HG03565 (cell line): Measurements from ENCODE around the gene IFT43.

Source experiments
- ATAC-seq: cut with Tn5 transposase; IDR thresholded peaks from one replicate; pipeline ENCODE4 v1.9.1; 2021; ENCODE audit warnings: mild to moderate bottlenecking, moderate library complexity; ENCODE audit not compliant: unreplicated experiment

IFT43 gene

DNA sequence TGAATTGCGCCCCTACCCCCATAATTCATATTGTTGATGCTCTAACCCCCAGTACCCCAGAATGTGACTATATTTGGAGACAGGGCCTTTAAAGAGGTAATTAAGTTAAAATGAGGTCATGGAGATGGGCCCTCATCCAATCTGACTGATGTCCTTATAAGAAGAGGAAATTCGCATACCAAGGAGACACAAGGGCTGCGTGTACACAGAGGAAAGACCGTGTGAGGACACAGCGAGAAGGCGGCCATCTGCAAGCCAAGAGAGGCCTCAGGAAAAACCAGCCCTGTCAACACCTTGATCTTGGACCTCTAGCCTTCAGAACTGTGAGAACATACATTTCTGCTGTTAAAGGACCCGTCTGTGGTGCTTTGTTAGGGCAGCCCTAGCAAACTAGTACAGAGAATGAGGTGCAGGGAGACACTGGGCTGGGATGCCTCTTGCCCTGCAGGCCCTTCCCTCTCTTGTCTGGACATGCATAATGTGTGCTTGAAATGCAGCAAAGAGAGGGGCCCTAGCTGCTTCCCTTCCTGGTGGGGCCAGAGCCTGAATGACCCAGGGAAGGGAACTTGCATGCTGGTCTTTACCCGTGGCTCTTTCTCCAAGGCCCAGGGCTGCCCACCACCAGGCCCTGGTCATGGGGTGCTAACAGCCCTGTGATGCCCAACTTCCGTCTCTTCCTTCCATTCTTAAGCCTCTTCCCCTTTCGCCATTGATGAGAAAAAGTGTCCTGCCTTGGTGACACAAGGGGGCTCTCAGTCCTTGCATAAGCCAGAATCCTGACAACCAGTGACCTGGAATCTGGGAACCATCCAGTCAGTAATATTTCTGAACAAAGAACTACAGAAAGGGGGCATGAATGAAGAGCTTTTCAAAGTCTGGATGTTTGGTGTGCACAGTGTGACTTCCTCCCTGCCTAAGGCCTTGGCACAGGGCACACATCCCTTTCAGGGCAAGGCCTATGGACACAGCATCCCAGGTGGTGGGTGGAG is 116.1 kb downstream of the IFT43 start:
- no peak for ATAC-seq

DNA sequence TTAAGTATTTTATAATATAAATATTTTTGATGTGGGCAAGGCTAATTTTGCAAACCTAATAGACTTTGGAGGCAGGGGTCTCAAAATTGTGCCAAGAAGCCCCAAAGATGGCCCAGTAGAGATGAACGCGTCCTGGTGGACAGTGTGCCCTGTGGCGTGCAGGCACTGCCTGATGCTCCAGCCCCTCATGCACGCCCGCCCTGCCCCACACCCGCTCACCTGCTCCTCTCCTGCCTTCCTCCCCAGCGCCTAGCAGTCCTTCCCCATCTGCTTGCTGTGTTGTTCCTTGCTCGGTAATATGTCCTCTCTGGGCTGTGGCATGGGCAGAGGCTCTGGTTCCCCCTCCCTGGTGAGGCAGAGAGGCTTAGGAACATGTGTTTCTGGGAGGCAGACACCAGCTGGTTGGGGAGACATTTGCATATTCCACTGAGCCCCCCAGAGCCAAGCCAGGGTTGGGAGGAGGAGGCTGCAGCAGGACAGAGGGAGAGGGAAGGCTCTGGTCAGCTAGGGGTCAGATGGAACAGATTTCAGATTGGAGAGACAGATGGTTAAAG is 119.3 kb downstream of the IFT43 start:
- no peak for ATAC-seq

- no peak for ATAC-seq
These were observed 120.6 kb downstream of the IFT43 start for GRCh38 chr14:76106188-76106587.

DNA sequence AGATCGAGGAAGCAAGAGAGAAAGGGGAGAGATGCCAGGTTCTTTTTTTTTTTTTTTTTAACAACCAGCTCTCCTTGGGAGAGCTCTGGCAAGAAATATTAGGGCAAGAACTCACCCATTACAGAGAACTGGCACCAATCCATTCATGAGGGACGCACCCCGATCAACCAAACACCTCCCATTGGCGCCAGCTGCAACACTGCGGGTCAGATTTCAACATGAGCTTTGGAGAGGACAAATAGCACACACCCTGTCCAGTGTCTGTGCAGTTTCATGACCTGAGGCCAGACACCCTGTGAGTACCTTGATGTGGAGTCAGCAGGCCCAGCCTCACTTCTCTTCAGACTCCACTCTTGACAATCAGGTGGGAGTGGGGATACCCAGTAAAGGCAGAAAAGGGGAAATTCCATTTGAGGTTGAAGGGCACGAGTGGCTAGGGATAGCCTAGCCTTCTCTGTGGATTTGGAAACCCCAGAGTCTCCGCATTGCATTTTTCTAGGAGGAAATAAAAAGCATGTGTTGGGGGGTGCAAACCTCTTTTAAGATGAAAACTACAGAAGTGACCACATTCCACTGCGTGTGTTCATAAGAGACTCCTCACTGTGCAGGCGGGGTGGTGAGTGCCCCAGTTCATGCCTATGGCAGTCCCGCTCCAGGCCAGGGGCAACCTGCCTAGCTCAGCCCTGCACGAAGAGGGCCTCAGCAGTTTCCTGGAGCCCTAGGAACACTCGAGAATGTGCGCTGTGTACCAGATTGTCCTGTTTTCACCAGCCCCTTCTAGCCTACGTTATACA is 123.7 kb downstream of the IFT43 start:
- ATAC-seq = no peak

- ATAC-seq = no peak
These were observed 127.5 kb downstream of the IFT43 start for GRCh38 chr14:76112889-76113624.

DNA sequence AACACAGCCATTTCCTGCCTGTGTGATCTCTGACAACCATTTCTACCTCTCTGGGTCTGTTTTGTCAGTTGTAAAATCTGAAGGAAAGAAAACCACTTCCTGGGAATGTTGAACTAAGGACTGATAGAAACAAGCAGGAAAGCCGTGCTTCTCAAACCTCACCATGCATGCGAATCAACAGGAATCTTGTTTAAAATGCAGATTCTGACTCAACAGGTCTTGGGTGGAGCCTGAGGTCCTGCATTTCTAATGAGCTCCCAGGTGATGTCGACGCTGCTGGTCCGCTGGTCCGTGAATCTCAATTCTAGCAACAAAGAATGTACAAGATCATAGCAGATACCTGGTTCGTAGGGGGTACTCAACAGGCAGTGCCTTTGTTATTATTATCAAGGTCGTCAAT is 128.1 kb downstream of the IFT43 start:
- no peak for ATAC-seq

DNA sequence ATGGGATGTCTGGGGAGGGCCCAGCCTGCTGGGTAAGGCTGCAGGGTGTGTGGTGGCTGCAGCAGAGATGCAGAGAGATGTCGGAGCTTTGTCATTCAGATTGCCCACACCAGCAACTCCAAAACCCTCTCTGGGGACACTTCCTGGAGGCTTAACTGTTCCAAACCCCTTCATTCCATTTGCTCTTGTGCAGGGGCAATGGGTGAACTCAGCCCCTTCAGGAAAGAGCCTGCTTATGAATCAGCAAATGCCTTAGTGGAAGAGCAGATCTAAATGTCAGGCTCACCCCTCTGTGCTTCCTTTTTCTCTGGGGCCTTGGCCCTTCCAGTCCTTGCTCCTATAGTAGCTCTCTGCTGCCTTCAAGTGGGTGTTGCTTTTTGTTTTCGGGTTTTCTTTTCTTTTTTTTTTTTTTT is 129.5 kb downstream of the IFT43 start:
- ATAC-seq = no peak

GRCh38 chr14:76117789-76118484 is 132.4 kb downstream of the IFT43 start:
- ATAC-seq = no peak

DNA sequence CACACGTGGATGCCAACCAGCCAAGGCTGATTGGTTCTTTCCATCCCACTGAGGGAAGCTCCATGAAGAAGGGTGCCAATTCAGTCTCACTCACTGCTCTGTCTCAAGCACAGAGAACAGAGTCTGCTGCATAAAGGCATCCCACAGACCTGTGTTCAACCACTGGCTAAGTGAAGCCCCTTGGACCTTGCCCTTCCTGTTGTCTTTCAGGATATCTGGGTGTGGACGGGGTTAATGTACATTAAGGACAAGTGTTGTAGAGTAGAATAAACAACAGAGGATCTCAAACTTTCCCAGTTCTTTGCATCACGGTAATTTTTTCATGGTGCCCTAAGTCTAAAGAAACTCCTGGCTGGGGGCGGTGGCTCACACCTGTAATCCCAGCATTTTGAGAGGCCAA is 133.0 kb downstream of the IFT43 start:
- ATAC-seq = no peak

DNA sequence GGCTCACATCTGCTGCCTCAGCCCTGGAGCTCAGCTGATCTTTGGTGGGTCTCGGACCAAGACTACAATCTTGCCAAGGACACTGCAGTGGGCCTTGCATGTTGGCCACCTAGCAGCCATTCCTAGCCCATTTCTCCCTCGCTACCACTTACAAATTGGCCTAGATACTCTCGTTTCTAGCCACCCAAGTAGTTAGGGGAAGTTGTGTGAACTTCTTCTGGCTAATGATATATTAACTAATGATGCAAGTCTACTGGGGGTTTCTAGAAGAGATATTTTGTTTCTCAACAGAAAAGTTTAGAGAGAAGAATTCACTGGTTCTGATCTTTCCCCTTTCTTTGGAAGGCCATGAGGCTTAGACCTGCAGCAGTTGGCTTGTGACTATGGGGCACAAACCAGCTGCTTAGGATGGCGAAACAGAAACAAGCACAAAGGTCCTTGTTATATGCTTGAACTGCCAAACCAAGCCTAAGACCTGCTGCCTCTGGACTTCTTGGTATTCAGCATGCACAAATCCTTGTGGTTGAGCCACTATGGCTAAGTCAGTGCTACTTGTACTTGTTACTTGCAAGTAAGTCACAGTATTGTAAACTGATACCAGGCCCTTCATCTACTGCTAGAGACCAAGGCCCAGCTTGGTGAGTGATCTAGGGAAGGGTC is 135.7 kb downstream of the IFT43 start:
- no peak for ATAC-seq

GRCh38 chr14:76123426-76124225 is 138.1 kb downstream of the IFT43 start:
- no peak for ATAC-seq

DNA sequence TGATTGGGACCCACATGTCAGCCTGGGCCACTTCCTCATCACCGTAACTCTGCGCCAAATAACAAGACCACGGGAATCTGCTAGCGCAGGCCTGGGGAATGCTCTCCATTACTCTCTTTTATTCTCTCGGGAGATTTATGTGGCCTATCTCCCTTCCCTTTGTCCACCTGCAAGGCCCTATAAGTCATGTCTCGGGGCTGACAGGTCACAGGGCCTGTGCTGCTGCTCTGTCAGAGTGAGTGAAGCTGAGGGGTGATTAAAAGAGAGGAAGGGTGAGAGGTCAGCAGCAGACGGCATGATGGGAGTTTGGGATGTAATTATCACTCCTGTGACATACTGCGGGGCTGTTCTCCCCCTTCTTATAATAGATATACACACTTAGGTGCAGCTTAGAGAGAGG is 139.9 kb downstream of the IFT43 start:
- ATAC-seq = no peak

- ATAC-seq = no peak
These were observed 140.5 kb downstream of the IFT43 start for GRCh38 chr14:76126076-76126475.

- no peak for ATAC-seq
These were observed 144.5 kb downstream of the IFT43 start for GRCh38 chr14:76129851-76130576.

- no peak for ATAC-seq
These were observed 145.8 kb downstream of the IFT43 start for GRCh38 chr14:76131071-76131965.

- no peak for ATAC-seq
These were observed 147.5 kb downstream of the IFT43 start for GRCh38 chr14:76133103-76133502.
